ENCODE measurements around the gene AFF2.

GRCh38 chrX:148867596-148867995 lies 367.2 kb downstream of the AFF2 start:
- TF ChIP-seq CTCF (IDR thresholded peaks at IDR 0.05 in 2 of 3, conservative IDR thresholded peaks at IDR 0.05 in 1 of 3; ENCODE audit: borderline replicate concordance in 1 of 3, insufficient read depth in 1 of 3, low read depth in 2 of 3, low read length in 2 of 3) (no peak), JUND (IDR thresholded peaks at IDR 0.05) (no peak), POLR2A (IDR thresholded peaks at IDR 0.05; ENCODE audit: borderline replicate concordance, extremely low read depth, insufficient read depth, insufficient read length) (no peak), RAD21 (IDR thresholded peaks at IDR 0.05; ENCODE audit: low read depth) (no peak), CEBPB (IDR thresholded peaks at IDR 0.05; ENCODE audit: low read depth) (no peak), MAX (IDR thresholded peaks at IDR 0.05) (no peak), EZH2 (IDR thresholded peaks at IDR 0.05) (no peak)
- TF ChIP-seq, protein P1, sequence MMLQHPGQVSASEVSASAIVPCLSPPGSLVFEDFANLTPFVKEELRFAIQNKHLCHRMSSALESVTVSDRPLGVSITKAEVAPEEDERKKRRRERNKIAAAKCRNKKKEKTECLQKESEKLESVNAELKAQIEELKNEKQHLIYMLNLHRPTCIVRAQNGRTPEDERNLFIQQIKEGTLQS (IDR thresholded peaks at IDR 0.05): no peak

All from HCT116 (cell line).